HepG2 (cell line): ENCODE measurements around the gene RNH1. TPM values are rescaled to one million over a fixed set of nuclear protein-coding genes. Genes with fewer than 3 reads are reported as not detected.

Experiments used
- AGO1 ChIP-seq: fragments of 200-400 bp; formaldehyde crosslinking; IDR thresholded peaks from 2 replicates; pipeline ENCODE4 v1.6.1; 2017; ENCODE audit warnings: mild to moderate bottlenecking, low read depth, low read length, moderate library complexity; ENCODE audit not compliant: poor library complexity, severe bottlenecking
- AGO2 ChIP-seq: fragments of 200-400 bp; formaldehyde crosslinking; optimal IDR thresholded peaks from 2 replicates; pipeline ENCODE3; 2017; ENCODE audit warnings: mild to moderate bottlenecking, low read depth, low read length, moderate library complexity
- DNMT1 ChIP-seq: sonication (generic); formaldehyde crosslinking; IDR thresholded peaks from 2 replicates; pipeline ENCODE4 v1.5.1; 2020; ENCODE audit warnings: mild to moderate bottlenecking, missing genetic modification reagents
- ELF3 ChIP-seq: IDR thresholded peaks from 2 replicates; pipeline ENCODE4 v1.6.1; 2016; ENCODE audit warnings: missing genetic modification reagents, missing compliant biosample characterization
- FOSL1 ChIP-seq: sonication (generic); formaldehyde crosslinking; IDR thresholded peaks from 2 replicates; pipeline ENCODE4 v1.9.0; 2021; ENCODE audit warnings: missing genetic modification reagents, borderline replicate concordance
- FOXC1 ChIP-seq: sonication (generic); formaldehyde crosslinking; IDR thresholded peaks from 2 replicates; pipeline ENCODE4 v1.8.0; 2022; ENCODE audit warnings: mild to moderate bottlenecking, missing genetic modification reagents, borderline replicate concordance
- FOXK2 ChIP-seq: fragments of 450-650 bp; IDR thresholded peaks from 2 replicates; pipeline ENCODE4 v1.6.1; 2016
- GPN1 ChIP-seq: sonication (generic); formaldehyde crosslinking; IDR thresholded peaks from 2 replicates; pipeline ENCODE4 v1.5.1; 2020; ENCODE audit warnings: missing genetic modification reagents, borderline replicate concordance
- KDM2A ChIP-seq: sonication (generic); formaldehyde crosslinking; IDR thresholded peaks from 2 replicates; pipeline ENCODE4 v1.4.0; 2020; ENCODE audit warnings: low read depth, missing genetic modification reagents, borderline replicate concordance
- NCOA5 ChIP-seq: sonication (generic); formaldehyde crosslinking; IDR thresholded peaks from 2 replicates; pipeline ENCODE4 v1.4.0; 2020; ENCODE audit warnings: missing genetic modification reagents
- NRL ChIP-seq: sonication (generic); formaldehyde crosslinking; IDR thresholded peaks from 2 replicates; pipeline ENCODE4 v1.5.0; 2020; ENCODE audit warnings: missing genetic modification reagents, mild to moderate bottlenecking, moderate library complexity, borderline replicate concordance
- ONECUT2 ChIP-seq: sonication (generic); formaldehyde crosslinking; IDR thresholded peaks from 2 replicates; pipeline ENCODE4 v1.4.0; 2020; ENCODE audit warnings: missing genetic modification reagents
- PCBP2 ChIP-seq: fragments of 200-400 bp; formaldehyde crosslinking; optimal IDR thresholded peaks from 2 replicates; pipeline ENCODE3; 2018; ENCODE audit warnings: low read length, low read depth; ENCODE audit not compliant: poor library complexity, severe bottlenecking
- SP2 ChIP-seq: sonication (generic); formaldehyde crosslinking; IDR thresholded peaks from 2 replicates; pipeline ENCODE4 v1.5.1; 2020; ENCODE audit warnings: mild to moderate bottlenecking, missing genetic modification reagents
- ZBTB38 ChIP-seq: sonication (generic); formaldehyde crosslinking; IDR thresholded peaks from 2 replicates; pipeline ENCODE4 v1.5.1; 2020; ENCODE audit warnings: mild to moderate bottlenecking, missing genetic modification reagents
- ZBTB8A ChIP-seq: sonication (generic); formaldehyde crosslinking; IDR thresholded peaks from 2 replicates; pipeline ENCODE4 v1.4.0; 2020; ENCODE audit warnings: mild to moderate bottlenecking, low read depth, missing genetic modification reagents, borderline replicate concordance
- ZNF317 ChIP-seq: sonication (generic); formaldehyde crosslinking; IDR thresholded peaks from 2 replicates; pipeline ENCODE4 v1.5.0; 2020; ENCODE audit warnings: mild to moderate bottlenecking, missing genetic modification reagents
- ZNF382 ChIP-seq: sonication (generic); formaldehyde crosslinking; IDR thresholded peaks from 2 replicates; pipeline ENCODE4 v1.5.0; 2020; ENCODE audit warnings: missing genetic modification reagents, mild to moderate bottlenecking, borderline replicate concordance
- ZNF619 ChIP-seq: sonication (generic); formaldehyde crosslinking; IDR thresholded peaks from 2 replicates; pipeline ENCODE4 v1.4.0; 2020; ENCODE audit warnings: mild to moderate bottlenecking, missing genetic modification reagents
- ZNF746 ChIP-seq: sonication (generic); formaldehyde crosslinking; IDR thresholded peaks from 2 replicates; pipeline ENCODE4 v1.8.0; 2022; ENCODE audit warnings: mild to moderate bottlenecking, missing genetic modification reagents
- ZSCAN21 ChIP-seq: sonication (generic); formaldehyde crosslinking; IDR thresholded peaks from 2 replicates; pipeline ENCODE4 v1.8.0; 2022; ENCODE audit warnings: mild to moderate bottlenecking, missing genetic modification reagents, moderate library complexity, borderline replicate concordance
- polyA plus RNA-seq, 8 experiments: library from polyadenylated mRNA; depleted of rRNA in 3 of 8; stranded (reverse) in 7 of 8; unstranded in 1 of 8; fragments of >200 nt; fragmentation: Illumina TruSeq in 4 of 8; extraction: Trizol in 4 of 8; gene quantifications; 2 replicates each; pipeline versions ENCODE4 v1.2.1 to v1.2.3, GENCODE V29; 2011 to 2016; ENCODE audit warnings: low read depth in 4 of 8, missing spikeins in 1 of 8, mixed read lengths in 1 of 8; ENCODE audit not compliant: insufficient read depth in 1 of 8
- total RNA-seq, 5 experiments: library from RNA; depleted of rRNA; stranded (reverse); fragments of >200 nt; fragmentation: Illumina TruSeq; extraction: Trizol; gene quantifications; 2 replicates each; pipeline ENCODE4 v1.2.3, GENCODE V29; 2016; ENCODE audit warnings: low read depth in 1 of 5
- TF ChIP-seq, protein P1 (sequence below): IDR thresholded peaks from 2 replicates; pipeline ENCODE4 v1.6.1; 2016; ENCODE audit warnings: missing compliant biosample characterization, missing genetic modification reagents, borderline replicate concordance
- TF ChIP-seq, protein P2 (sequence below): sonication (generic); formaldehyde crosslinking; IDR thresholded peaks from 2 replicates; pipeline ENCODE4; 2020; ENCODE audit warnings: missing genetic modification reagents, mild to moderate bottlenecking, borderline replicate concordance
- TF ChIP-seq, protein P3 (sequence below): conservative IDR thresholded peaks from 2 replicates; pipeline ENCODE4 v1.6.1; 2018; ENCODE audit warnings: missing genetic modification reagents
- TF ChIP-seq, protein P4 (sequence below): sonication (generic); formaldehyde crosslinking; IDR thresholded peaks from 2 replicates; pipeline ENCODE4 v1.4.0; 2020; ENCODE audit warnings: mild to moderate bottlenecking, missing genetic modification reagents

The RNH1 gene
- total and polyA plus RNA-seq, 2 of the 13 experiments (the other 11 are each of a cell fraction or from before 2014, with no cell fraction given): 36.0 to 74.1 TPM

DNA sequence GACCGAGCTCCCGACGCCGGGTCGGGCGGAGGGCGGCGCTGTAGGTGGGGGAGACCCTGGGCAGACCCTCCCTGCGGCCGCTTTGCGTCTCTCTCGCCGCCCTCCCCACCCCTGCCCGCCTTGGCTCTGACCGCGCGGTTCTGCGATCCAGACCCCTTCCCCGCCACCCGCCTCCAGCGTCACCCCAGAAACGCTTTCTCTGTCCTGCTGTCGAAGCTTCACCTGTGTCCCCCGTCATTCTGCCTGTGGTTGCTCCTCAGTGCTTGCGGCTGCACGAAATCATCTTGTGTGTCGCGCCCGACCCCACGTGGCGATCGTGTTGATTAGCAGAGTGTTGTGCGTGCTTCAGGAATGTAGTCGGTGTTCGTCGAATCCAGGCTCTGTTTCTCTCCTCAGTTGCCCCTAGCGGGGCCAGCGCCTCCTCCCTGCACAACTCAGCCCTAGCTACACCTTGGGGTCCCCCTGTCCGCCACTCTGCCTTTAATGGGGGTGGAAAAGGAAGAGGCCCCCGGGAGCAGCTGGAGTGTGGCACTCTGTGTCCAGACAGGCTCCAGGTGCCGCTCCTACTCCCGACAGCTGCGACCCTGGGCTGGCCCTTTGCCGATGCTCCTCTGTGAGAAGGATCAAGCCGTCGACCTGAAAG is 56.1 kb downstream of the RNH1 start (continued):
- TF ChIP-seq KDM2A: peak; percentile 72
- peak; percentile 84; the same call in 1 of the 2 replicates for TF ChIP-seq DNMT1 (CRISPR knock-in tag)
- TF ChIP-seq ONECUT2 (CRISPR knock-in tag): no peak
- no peak for TF ChIP-seq PCBP2
- TF ChIP-seq GPN1 (CRISPR knock-in tag): no peak
- TF ChIP-seq ELF3 (CRISPR knock-in tag): no peak
- 0 out of 2 replicates have a peak, but pooled peaks have one; percentile 30 for TF ChIP-seq ZNF619 (CRISPR knock-in tag)
- TF ChIP-seq FOSL1 (CRISPR knock-in tag): no peak
- TF ChIP-seq ZNF746 (CRISPR knock-in tag): no peak
- TF ChIP-seq FOXK2: peak; percentile 76
- TF ChIP-seq ZBTB38 (CRISPR knock-in tag): no peak; the same call in 1 of the 2 replicates
- TF ChIP-seq, protein P1, sequence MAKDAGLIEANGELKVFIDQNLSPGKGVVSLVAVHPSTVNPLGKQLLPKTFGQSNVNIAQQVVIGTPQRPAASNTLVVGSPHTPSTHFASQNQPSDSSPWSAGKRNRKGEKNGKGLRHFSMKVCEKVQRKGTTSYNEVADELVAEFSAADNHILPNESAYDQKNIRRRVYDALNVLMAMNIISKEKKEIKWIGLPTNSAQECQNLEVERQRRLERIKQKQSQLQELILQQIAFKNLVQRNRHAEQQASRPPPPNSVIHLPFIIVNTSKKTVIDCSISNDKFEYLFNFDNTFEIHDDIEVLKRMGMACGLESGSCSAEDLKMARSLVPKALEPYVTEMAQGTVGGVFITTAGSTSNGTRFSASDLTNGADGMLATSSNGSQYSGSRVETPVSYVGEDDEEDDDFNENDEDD (CRISPR knock-in tag): peak; percentile 72
- no peak for TF ChIP-seq ZSCAN21 (CRISPR knock-in tag)
- TF ChIP-seq NCOA5 (CRISPR knock-in tag): no peak
- no peak for TF ChIP-seq AGO1
- no peak for TF ChIP-seq NRL (CRISPR knock-in tag)
- no peak for TF ChIP-seq ZBTB8A (CRISPR knock-in tag)
- TF ChIP-seq, protein P2, sequence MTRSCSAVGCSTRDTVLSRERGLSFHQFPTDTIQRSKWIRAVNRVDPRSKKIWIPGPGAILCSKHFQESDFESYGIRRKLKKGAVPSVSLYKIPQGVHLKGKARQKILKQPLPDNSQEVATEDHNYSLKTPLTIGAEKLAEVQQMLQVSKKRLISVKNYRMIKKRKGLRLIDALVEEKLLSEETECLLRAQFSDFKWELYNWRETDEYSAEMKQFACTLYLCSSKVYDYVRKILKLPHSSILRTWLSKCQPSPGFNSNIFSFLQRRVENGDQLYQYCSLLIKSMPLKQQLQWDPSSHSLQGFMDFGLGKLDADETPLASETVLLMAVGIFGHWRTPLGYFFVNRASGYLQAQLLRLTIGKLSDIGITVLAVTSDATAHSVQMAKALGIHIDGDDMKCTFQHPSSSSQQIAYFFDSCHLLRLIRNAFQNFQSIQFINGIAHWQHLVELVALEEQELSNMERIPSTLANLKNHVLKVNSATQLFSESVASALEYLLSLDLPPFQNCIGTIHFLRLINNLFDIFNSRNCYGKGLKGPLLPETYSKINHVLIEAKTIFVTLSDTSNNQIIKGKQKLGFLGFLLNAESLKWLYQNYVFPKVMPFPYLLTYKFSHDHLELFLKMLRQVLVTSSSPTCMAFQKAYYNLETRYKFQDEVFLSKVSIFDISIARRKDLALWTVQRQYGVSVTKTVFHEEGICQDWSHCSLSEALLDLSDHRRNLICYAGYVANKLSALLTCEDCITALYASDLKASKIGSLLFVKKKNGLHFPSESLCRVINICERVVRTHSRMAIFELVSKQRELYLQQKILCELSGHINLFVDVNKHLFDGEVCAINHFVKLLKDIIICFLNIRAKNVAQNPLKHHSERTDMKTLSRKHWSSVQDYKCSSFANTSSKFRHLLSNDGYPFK: 0 out of 2 replicates have a peak, but pooled peaks have one; percentile 28
- TF ChIP-seq, protein P3, sequence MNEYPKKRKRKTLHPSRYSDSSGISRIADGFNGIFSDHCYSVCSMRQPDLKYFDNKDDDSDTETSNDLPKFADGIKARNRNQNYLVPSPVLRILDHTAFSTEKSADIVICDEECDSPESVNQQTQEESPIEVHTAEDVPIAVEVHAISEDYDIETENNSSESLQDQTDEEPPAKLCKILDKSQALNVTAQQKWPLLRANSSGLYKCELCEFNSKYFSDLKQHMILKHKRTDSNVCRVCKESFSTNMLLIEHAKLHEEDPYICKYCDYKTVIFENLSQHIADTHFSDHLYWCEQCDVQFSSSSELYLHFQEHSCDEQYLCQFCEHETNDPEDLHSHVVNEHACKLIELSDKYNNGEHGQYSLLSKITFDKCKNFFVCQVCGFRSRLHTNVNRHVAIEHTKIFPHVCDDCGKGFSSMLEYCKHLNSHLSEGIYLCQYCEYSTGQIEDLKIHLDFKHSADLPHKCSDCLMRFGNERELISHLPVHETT (CRISPR knock-in tag): no peak
- TF ChIP-seq FOXC1 (CRISPR knock-in tag): no peak
- no peak for TF ChIP-seq SP2 (CRISPR knock-in tag)
- TF ChIP-seq ZNF382 (CRISPR knock-in tag): no peak
- no peak for TF ChIP-seq AGO2
- 0 out of 2 replicates have a peak, but pooled peaks have one; percentile 27 for TF ChIP-seq ZNF317 (CRISPR knock-in tag)
- TF ChIP-seq, protein P4, sequence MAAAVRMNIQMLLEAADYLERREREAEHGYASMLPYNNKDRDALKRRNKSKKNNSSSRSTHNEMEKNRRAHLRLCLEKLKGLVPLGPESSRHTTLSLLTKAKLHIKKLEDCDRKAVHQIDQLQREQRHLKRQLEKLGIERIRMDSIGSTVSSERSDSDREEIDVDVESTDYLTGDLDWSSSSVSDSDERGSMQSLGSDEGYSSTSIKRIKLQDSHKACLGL: no peak; the same call in none of the 2 replicates
